ENCODE results near the gene RNASE7.

RNASE7 gene

GRCh38 chr14:21011136-21011535 is 31.0 kb upstream of the RNASE7 start:
- no peaks in the 10 kb centered on the region for H3K9me3 ChIP-seq (ENCODE audit: control insufficient read depth, low read length)
- WGBS, 2 experiments: 85 to 87% methylated on average over 1 of the region's 1 CpG

GRCh38 chr14:21014761-21015190 is 27.4 kb upstream of the RNASE7 start:
- 3% methylated on average over 4 of the region's 4 CpGs for WGBS, 2 experiments
- H3K9me3 ChIP-seq (ENCODE audit: control insufficient read depth, low read length): no peaks in the 10 kb centered on the region
- H3K36me3 ChIP-seq (ENCODE audit: control insufficient read depth, insufficient read depth, low read length): no peaks in the 10 kb centered on the region
- no peak overlapping the region for H3K4me3 ChIP-seq (ENCODE audit: insufficient read depth, low read depth, low read length)
- no peaks in the 10 kb centered on the region for H3K27me3 ChIP-seq (ENCODE audit: control insufficient read depth, insufficient read depth, low read length, poor library complexity, severe bottlenecking)
- H3K4me1 ChIP-seq (ENCODE audit: control insufficient read depth, insufficient read depth, low read length): no peaks in the 10 kb centered on the region
- no peak overlapping the region for H3K27ac ChIP-seq (ENCODE audit: insufficient read depth, low read depth, low read length, poor library complexity, severe bottlenecking)

More at GRCh38 chr14:21011136-21011535, 31.0 kb upstream of the RNASE7 start:
- Histone ChIP-seq H3K36me3 (ENCODE audit: control insufficient read depth, insufficient read depth, low read length) (no peaks in the 10 kb centered on the region), H3K4me1 (ENCODE audit: control insufficient read depth, insufficient read depth, low read length) (no peaks in the 10 kb centered on the region), H3K27me3 (ENCODE audit: control insufficient read depth, insufficient read depth, low read length, poor library complexity, severe bottlenecking) (no peaks in the 10 kb centered on the region), H3K27ac (ENCODE audit: insufficient read depth, low read depth, low read length, poor library complexity, severe bottlenecking) (no peak overlapping the region), H3K4me3 (ENCODE audit: insufficient read depth, low read depth, low read length) (no peak overlapping the region)

GRCh38 chr14:21015312-21015711 is 26.9 kb upstream of the RNASE7 start:
- H3K9me3 ChIP-seq (ENCODE audit: control insufficient read depth, low read length): no peaks in the 10 kb centered on the region
- H3K27ac ChIP-seq (ENCODE audit: insufficient read depth, low read depth, low read length, poor library complexity, severe bottlenecking): no peak overlapping the region
- H3K27me3 ChIP-seq (ENCODE audit: control insufficient read depth, insufficient read depth, low read length, poor library complexity, severe bottlenecking): no peaks in the 10 kb centered on the region
- no peaks in the 10 kb centered on the region for H3K36me3 ChIP-seq (ENCODE audit: control insufficient read depth, insufficient read depth, low read length)
- WGBS, 2 experiments: 79 to 82% methylated on average over 6 of the region's 6 CpGs
- no peak overlapping the region for H3K4me3 ChIP-seq (ENCODE audit: insufficient read depth, low read depth, low read length)
- H3K4me1 ChIP-seq (ENCODE audit: control insufficient read depth, insufficient read depth, low read length): no peaks in the 10 kb centered on the region

GRCh38 chr14:21016413-21017190 is 25.6 kb upstream of the RNASE7 start:
- H3K4me3 ChIP-seq (ENCODE audit: insufficient read depth, low read depth, low read length): no peak overlapping the region
- H3K27me3 ChIP-seq (ENCODE audit: control insufficient read depth, insufficient read depth, low read length, poor library complexity, severe bottlenecking): peaks cover 3% of the 10 kb centered on the region
- H3K27ac ChIP-seq (ENCODE audit: insufficient read depth, low read depth, low read length, poor library complexity, severe bottlenecking): no peak overlapping the region
- H3K9me3 ChIP-seq (ENCODE audit: control insufficient read depth, low read length): no peaks in the 10 kb centered on the region
- no peaks in the 10 kb centered on the region for H3K36me3 ChIP-seq (ENCODE audit: control insufficient read depth, insufficient read depth, low read length)
- WGBS, 2 experiments: 82 to 84% methylated on average over 9 of the region's 9 CpGs
- no peaks in the 10 kb centered on the region for H3K4me1 ChIP-seq (ENCODE audit: control insufficient read depth, insufficient read depth, low read length)

- H3K9me3 ChIP-seq (ENCODE audit: control insufficient read depth, low read length): no peaks in the 10 kb centered on the region
- no peak overlapping the region for H3K4me3 ChIP-seq (ENCODE audit: insufficient read depth, low read depth, low read length)
- peaks cover 14% of the 10 kb centered on the region for H3K27me3 ChIP-seq (ENCODE audit: control insufficient read depth, insufficient read depth, low read length, poor library complexity, severe bottlenecking)
- no peaks in the 10 kb centered on the region for H3K36me3 ChIP-seq (ENCODE audit: control insufficient read depth, insufficient read depth, low read length)
- H3K27ac ChIP-seq (ENCODE audit: insufficient read depth, low read depth, low read length, poor library complexity, severe bottlenecking): no peak overlapping the region
- WGBS, 2 experiments: 88 to 90% methylated on average over 28 of the region's 28 CpGs
- H3K4me1 ChIP-seq (ENCODE audit: control insufficient read depth, insufficient read depth, low read length): no peaks in the 10 kb centered on the region
These were observed 24.5 kb upstream of the RNASE7 start for GRCh38 chr14:21017528-21018245.

GRCh38 chr14:21018286-21018685 is 23.9 kb upstream of the RNASE7 start:
- H3K27me3 ChIP-seq (ENCODE audit: control insufficient read depth, insufficient read depth, low read length, poor library complexity, severe bottlenecking): peaks cover 20% of the 10 kb centered on the region
- no peaks in the 10 kb centered on the region for H3K9me3 ChIP-seq (ENCODE audit: control insufficient read depth, low read length)
- H3K27ac ChIP-seq (ENCODE audit: insufficient read depth, low read depth, low read length, poor library complexity, severe bottlenecking): no peak overlapping the region
- WGBS, 2 experiments: 85 to 89% methylated on average over 7 of the region's 7 CpGs
- H3K36me3 ChIP-seq (ENCODE audit: control insufficient read depth, insufficient read depth, low read length): no peaks in the 10 kb centered on the region
- no peaks in the 10 kb centered on the region for H3K4me1 ChIP-seq (ENCODE audit: control insufficient read depth, insufficient read depth, low read length)
- no peak overlapping the region for H3K4me3 ChIP-seq (ENCODE audit: insufficient read depth, low read depth, low read length)

GRCh38 chr14:21018781-21019180 is 23.4 kb upstream of the RNASE7 start:
- Histone ChIP-seq H3K4me3 (ENCODE audit: insufficient read depth, low read depth, low read length) (no peak overlapping the region), H3K27me3 (ENCODE audit: control insufficient read depth, insufficient read depth, low read length, poor library complexity, severe bottlenecking) (peaks cover 25% of the 10 kb centered on the region), H3K27ac (ENCODE audit: insufficient read depth, low read depth, low read length, poor library complexity, severe bottlenecking) (no peak overlapping the region), H3K4me1 (ENCODE audit: control insufficient read depth, insufficient read depth, low read length) (no peaks in the 10 kb centered on the region), H3K36me3 (ENCODE audit: control insufficient read depth, insufficient read depth, low read length) (no peaks in the 10 kb centered on the region), H3K9me3 (ENCODE audit: control insufficient read depth, low read length) (no peaks in the 10 kb centered on the region)
- WGBS, 2 experiments: 96 to 100% methylated on average over 3 of the region's 3 CpGs

GRCh38 chr14:21019366-21019765 is 22.8 kb upstream of the RNASE7 start:
- H3K36me3 ChIP-seq (ENCODE audit: control insufficient read depth, insufficient read depth, low read length): no peaks in the 10 kb centered on the region
- H3K4me1 ChIP-seq (ENCODE audit: control insufficient read depth, insufficient read depth, low read length): peaks cover 2% of the 10 kb centered on the region
- WGBS, 2 experiments: 75 to 85% methylated on average over 1 of the region's 1 CpG
- H3K4me3 ChIP-seq (ENCODE audit: insufficient read depth, low read depth, low read length): no peak overlapping the region
- H3K9me3 ChIP-seq (ENCODE audit: control insufficient read depth, low read length): no peaks in the 10 kb centered on the region
- H3K27ac ChIP-seq (ENCODE audit: insufficient read depth, low read depth, low read length, poor library complexity, severe bottlenecking): no peak overlapping the region
- peaks cover 31% of the 10 kb centered on the region for H3K27me3 ChIP-seq (ENCODE audit: control insufficient read depth, insufficient read depth, low read length, poor library complexity, severe bottlenecking)

- Histone ChIP-seq H3K27ac (ENCODE audit: insufficient read depth, low read depth, low read length, poor library complexity, severe bottlenecking) (no peak overlapping the region), H3K9me3 (ENCODE audit: control insufficient read depth, low read length) (no peaks in the 10 kb centered on the region), H3K27me3 (ENCODE audit: control insufficient read depth, insufficient read depth, low read length, poor library complexity, severe bottlenecking) (peaks cover 48% of the 10 kb centered on the region), H3K4me1 (ENCODE audit: control insufficient read depth, insufficient read depth, low read length) (peaks cover 7% of the 10 kb centered on the region), H3K4me3 (ENCODE audit: insufficient read depth, low read depth, low read length) (no peak overlapping the region), H3K36me3 (ENCODE audit: control insufficient read depth, insufficient read depth, low read length) (no peaks in the 10 kb centered on the region)
- WGBS, 2 experiments: 94 to 95% methylated on average over 4 to 5 of the region's 5 CpGs
These were observed 21.1 kb upstream of the RNASE7 start for GRCh38 chr14:21020977-21021545.

GRCh38 chr14:21022686-21023085 is 19.5 kb upstream of the RNASE7 start:
- Histone ChIP-seq H3K36me3 (ENCODE audit: control insufficient read depth, insufficient read depth, low read length) (no peaks in the 10 kb centered on the region), H3K27me3 (ENCODE audit: control insufficient read depth, insufficient read depth, low read length, poor library complexity, severe bottlenecking) (peaks cover 58% of the 10 kb centered on the region), H3K9me3 (ENCODE audit: control insufficient read depth, low read length) (no peaks in the 10 kb centered on the region), H3K27ac (ENCODE audit: insufficient read depth, low read depth, low read length, poor library complexity, severe bottlenecking) (no peak overlapping the region), H3K4me1 (ENCODE audit: control insufficient read depth, insufficient read depth, low read length) (peaks cover 16% of the 10 kb centered on the region), H3K4me3 (ENCODE audit: insufficient read depth, low read depth, low read length) (no peak overlapping the region)
- 84 to 85% methylated on average over 5 of the region's 5 CpGs for WGBS, 2 experiments
